ENCODE results near the gene CAMK2A. TPM values are rescaled to one million over a fixed set of nuclear protein-coding genes. Genes with fewer than 3 reads are reported as not detected.

The CAMK2A gene
- total RNA-seq, 1 donor from 2014 or later = not detected

DNA sequence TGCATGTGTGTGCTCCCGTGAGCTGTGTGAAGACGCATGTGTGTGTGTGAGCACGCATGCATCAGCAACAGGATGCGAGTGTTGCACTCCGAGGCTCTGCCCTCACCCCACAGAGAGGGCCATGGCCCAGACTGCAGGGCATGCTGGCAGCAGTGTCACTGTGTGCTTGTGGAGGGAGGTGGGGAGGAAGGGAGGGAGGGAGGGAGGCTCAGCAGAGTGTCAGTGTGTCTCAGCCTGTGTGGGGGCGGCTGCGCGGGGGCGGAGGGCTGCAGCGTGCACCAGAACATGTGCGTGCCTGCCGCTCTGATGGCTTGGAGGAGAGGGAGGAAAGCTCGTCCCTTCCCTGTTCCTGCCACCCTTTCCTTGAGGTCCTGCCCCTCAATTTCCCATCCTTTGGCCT lies 5.3 kb downstream of the CAMK2A start:
- H3K36me3 Mint-ChIP-seq (ENCODE audit: low read depth) = no peaks in the 10 kb centered on the region

DNA sequence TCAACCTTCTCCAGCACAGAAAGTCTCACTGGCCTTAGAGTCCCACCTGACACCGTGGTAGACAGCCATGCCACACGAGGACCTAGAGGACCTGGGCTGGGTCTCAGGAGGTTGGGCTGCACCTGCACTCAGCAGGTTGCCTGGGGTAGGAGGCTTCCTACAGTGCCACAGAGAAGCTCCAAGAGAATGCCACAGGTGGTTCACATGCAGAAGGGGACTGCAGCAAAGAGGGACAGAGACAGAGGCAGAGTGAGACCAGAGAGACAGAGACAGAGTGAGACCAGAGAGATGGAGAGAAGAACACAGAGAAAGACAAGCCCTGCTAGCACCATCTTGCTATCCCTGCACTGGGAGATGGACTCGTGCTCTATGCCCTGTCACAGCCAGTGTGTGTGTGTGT lies 5.7 kb downstream of the CAMK2A start:
- Mint-ChIP-seq H3K4me1 (ENCODE audit: low read depth) (peaks cover under 1% of the 10 kb centered on the region), H3K9me3 (ENCODE audit: low read depth) (no peaks in the 10 kb centered on the region), H3K36me3 (ENCODE audit: low read depth) (no peaks in the 10 kb centered on the region), H3K27me3 (ENCODE audit: low read depth) (no peaks in the 10 kb centered on the region), H3K27ac (ENCODE audit: unreplicated experiment) (no peak overlapping the region), H3K4me3 (ENCODE audit: unreplicated experiment) (no peak overlapping the region)
- TF ChIP-seq, protein P1, sequence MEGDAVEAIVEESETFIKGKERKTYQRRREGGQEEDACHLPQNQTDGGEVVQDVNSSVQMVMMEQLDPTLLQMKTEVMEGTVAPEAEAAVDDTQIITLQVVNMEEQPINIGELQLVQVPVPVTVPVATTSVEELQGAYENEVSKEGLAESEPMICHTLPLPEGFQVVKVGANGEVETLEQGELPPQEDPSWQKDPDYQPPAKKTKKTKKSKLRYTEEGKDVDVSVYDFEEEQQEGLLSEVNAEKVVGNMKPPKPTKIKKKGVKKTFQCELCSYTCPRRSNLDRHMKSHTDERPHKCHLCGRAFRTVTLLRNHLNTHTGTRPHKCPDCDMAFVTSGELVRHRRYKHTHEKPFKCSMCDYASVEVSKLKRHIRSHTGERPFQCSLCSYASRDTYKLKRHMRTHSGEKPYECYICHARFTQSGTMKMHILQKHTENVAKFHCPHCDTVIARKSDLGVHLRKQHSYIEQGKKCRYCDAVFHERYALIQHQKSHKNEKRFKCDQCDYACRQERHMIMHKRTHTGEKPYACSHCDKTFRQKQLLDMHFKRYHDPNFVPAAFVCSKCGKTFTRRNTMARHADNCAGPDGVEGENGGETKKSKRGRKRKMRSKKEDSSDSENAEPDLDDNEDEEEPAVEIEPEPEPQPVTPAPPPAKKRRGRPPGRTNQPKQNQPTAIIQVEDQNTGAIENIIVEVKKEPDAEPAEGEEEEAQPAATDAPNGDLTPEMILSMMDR (IDR thresholded peaks at IDR 0.05) = no peak
- DNase-seq (ENCODE audit: low spot score) = peak; percentile 15

More for the DNA sequence above, 5.3 kb downstream of the CAMK2A start:
- DNase-seq (ENCODE audit: low spot score) = peak; percentile 69
- H3K27me3 Mint-ChIP-seq (ENCODE audit: low read depth) = no peaks in the 10 kb centered on the region
- no peak overlapping the region for H3K27ac Mint-ChIP-seq (ENCODE audit: unreplicated experiment)
- TF ChIP-seq, protein P1 (IDR thresholded peaks at IDR 0.05) = no peak
- H3K4me1 Mint-ChIP-seq (ENCODE audit: low read depth) = no peaks in the 10 kb centered on the region
- no peak overlapping the region for H3K4me3 Mint-ChIP-seq (ENCODE audit: unreplicated experiment)
- no peaks in the 10 kb centered on the region for H3K9me3 Mint-ChIP-seq (ENCODE audit: low read depth)

DNA sequence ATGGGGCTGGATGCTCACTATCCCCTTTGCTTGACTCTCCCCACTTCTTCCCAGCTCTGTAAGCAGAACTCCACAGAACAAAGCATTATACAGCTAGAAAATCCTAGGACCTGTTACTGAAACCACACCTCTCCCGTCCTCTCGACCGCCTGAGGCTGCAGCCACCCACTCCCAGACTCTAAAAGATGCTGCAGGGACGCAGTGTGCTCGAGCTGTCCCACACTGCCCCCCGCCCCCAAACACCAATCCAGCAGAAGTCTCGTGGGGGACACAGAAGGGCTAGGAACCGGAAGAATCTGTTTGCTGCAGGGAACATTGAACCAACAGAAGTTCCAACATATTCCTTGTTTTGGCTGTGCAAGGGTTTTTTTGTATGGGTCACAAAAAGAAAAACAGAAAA lies 7.6 kb downstream of the CAMK2A start:
- no peaks in the 10 kb centered on the region for H3K36me3 Mint-ChIP-seq (ENCODE audit: low read depth)
- DNase-seq (ENCODE audit: low spot score) = no peak
- H3K9me3 Mint-ChIP-seq (ENCODE audit: low read depth) = no peaks in the 10 kb centered on the region
- no peak overlapping the region for H3K27ac Mint-ChIP-seq (ENCODE audit: unreplicated experiment)
- no peak overlapping the region for H3K4me3 Mint-ChIP-seq (ENCODE audit: unreplicated experiment)
- TF ChIP-seq, protein P1 (IDR thresholded peaks at IDR 0.05) = no peak
- no peaks in the 10 kb centered on the region for H3K27me3 Mint-ChIP-seq (ENCODE audit: low read depth)
- H3K4me1 Mint-ChIP-seq (ENCODE audit: low read depth) = peaks cover 7% of the 10 kb centered on the region

DNA sequence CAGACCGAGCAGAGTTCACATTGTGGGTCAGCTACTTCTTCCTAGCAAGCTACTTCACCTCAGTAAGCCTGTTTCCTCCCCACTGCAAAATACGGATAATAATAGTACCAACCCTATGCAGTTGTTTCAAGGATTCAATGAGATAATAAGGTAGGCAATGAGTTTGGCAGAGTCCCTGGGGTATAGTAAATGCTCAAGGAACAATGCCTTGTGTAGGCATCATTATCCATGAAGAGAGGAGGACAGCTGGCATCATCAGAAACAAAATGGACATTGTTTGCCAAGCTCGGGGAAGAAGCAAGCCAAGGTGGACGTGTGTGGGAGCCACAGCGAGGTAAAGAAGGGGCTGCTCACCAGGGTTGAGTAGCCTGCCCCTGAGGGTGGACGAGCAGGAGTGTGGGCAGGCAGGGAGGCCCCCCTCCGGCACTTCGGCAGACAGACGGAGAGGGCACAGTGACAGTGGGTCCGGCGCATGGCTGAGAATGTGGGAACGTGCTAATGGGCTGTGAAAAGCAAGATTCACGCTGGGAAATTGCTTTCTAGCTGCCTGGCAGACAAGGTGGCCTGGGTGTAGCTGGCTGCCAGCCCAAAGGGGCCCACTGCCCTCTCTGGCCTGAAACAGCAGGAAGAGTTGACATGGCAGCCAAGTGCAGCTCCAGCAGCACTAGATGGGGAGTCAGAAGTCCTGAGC lies 10.1 kb downstream of the CAMK2A start:
- Mint-ChIP-seq H3K4me1 (ENCODE audit: low read depth) (peaks cover 7% of the 10 kb centered on the region), H3K27me3 (ENCODE audit: low read depth) (peaks cover 2% of the 10 kb centered on the region)

DNA sequence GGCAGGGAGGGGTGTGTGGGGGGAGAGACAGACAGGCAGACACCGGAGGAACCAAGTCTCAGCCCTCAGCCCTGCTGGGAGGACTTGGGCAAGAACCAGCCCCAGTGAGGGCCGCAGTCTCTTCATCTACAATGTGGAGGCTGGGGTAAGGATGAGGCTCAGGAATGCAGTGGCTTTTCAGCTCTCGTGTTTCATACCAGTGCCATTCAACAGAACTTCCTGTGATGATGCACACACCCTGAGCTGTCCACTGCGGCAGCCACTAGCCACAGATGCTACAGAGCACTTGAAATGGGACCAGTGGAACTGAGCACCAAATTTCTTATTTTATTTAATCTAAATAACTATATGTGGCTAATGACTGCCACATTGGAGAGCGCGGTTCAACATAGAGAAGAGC lies 10.7 kb downstream of the CAMK2A start:
- no peak overlapping the region for H3K4me3 Mint-ChIP-seq (ENCODE audit: unreplicated experiment)
- no peaks in the 10 kb centered on the region for H3K9me3 Mint-ChIP-seq (ENCODE audit: low read depth)
- TF ChIP-seq, protein P1 (IDR thresholded peaks at IDR 0.05) = no peak
- H3K27ac Mint-ChIP-seq (ENCODE audit: unreplicated experiment) = no peak overlapping the region
- peaks cover 2% of the 10 kb centered on the region for H3K27me3 Mint-ChIP-seq (ENCODE audit: low read depth)
- no peaks in the 10 kb centered on the region for H3K36me3 Mint-ChIP-seq (ENCODE audit: low read depth)
- peaks cover 7% of the 10 kb centered on the region for H3K4me1 Mint-ChIP-seq (ENCODE audit: low read depth)
- DNase-seq (ENCODE audit: low spot score) = no peak

More for the DNA sequence above, 10.1 kb downstream of the CAMK2A start:
- TF ChIP-seq, protein P1 (IDR thresholded peaks at IDR 0.05) = no peak
- Mint-ChIP-seq H3K9me3 (ENCODE audit: low read depth) (no peaks in the 10 kb centered on the region), H3K4me3 (ENCODE audit: unreplicated experiment) (no peak overlapping the region), H3K27ac (ENCODE audit: unreplicated experiment) (no peak overlapping the region), H3K36me3 (ENCODE audit: low read depth) (no peaks in the 10 kb centered on the region)
- no peak for DNase-seq (ENCODE audit: low spot score)

Measured in chondrocyte (in vitro differentiated cells).